ENCODE data around the gene PSMA5. TPM values are rescaled to one million over a fixed set of nuclear protein-coding genes. Genes with fewer than 3 reads are reported as not detected.

The PSMA5 gene
- polyA plus RNA-seq, 2 of the 4 experiments (the other 2 are of a cell fraction) = 93.7 to 140 TPM

- H3K4me1 ChIP-seq = peaks cover 6% of the 10 kb centered on the region; the same call in 1 of the 3 replicates
- ChIA-PET POLR2A (no interaction called here), CTCF (interaction anchor here (0.8 to 1.7 kb wide), 4 partner anchors 11 to 41 kb away, joined by 3 to 5 read pairs (median 3); partner anchors contain the start of gene SORT1)
- ATAC-seq (no peak), FAIRE-seq (no peak), DNase-seq (ENCODE audit: low read depth in 1 of 2, low spot score in 1 of 2) (no peak)
- no peak overlapping the region for H3K4me3 ChIP-seq
- TF ChIP-seq CHD2 (IDR thresholded peaks at IDR 0.05; ENCODE audit: low read length, partially characterized antibody) (no peak), RCOR1 (IDR thresholded peaks at IDR 0.05; ENCODE audit: low read depth, low read length) (no peak), SREBF2 (IDR thresholded peaks at IDR 0.05) (no peak), ESRRA (IDR thresholded peaks at IDR 0.05; ENCODE audit: borderline replicate concordance, low read length) (no peak), CTCF (IDR thresholded peaks at IDR 0.05) (no peak), MAZ (IDR thresholded peaks at IDR 0.05; ENCODE audit: borderline replicate concordance, low read depth, low read length) (no peak)
- no peak overlapping the region for H3K4me2 ChIP-seq
- H3K9me3 ChIP-seq = no peaks in the 10 kb centered on the region
- WGBS (ENCODE audit: missing lambda C conversion rate) = 86% methylated on average over 1 of the region's 1 CpG
- H3K27ac ChIP-seq = no peak overlapping the region
These were observed 69.3 kb downstream of the PSMA5 start for GRCh38 chr1:109356915-109357314.

- Histone ChIP-seq H3K4me2 (no peak overlapping the region), H3K27ac (no peak overlapping the region), H3K9me3 (no peaks in the 10 kb centered on the region), H3K4me3 (no peak overlapping the region), H3K4me1 (peaks cover 2% of the 10 kb centered on the region; the same call in 1 of the 3 replicates)
- CTCF ChIA-PET = interaction anchor here (0.8 to 1.7 kb wide), 3 partner anchors 10 to 23 kb away, joined by 3 to 5 read pairs (median 3); no protein-coding TSS in a partner anchor
- no peak for TF ChIP-seq HOXA7 (CRISPR knock-in tag; IDR thresholded peaks at IDR 0.05)
- no peak for TF ChIP-seq PBX3 (IDR thresholded peaks at IDR 0.05)
- no peak for TF ChIP-seq HDAC2 (IDR thresholded peaks at IDR 0.05)
- no peak for TF ChIP-seq RCOR1 (IDR thresholded peaks at IDR 0.05; ENCODE audit: low read depth, low read length)
- no peak for TF ChIP-seq EP300 (IDR thresholded peaks at IDR 0.05)
- TF ChIP-seq FOSL2 (IDR thresholded peaks at IDR 0.05) = no peak
- TF ChIP-seq FOSL2 (CRISPR knock-in tag; IDR thresholded peaks at IDR 0.05) = no peak
- no peak for TF ChIP-seq NPAS2 (CRISPR knock-in tag; IDR thresholded peaks at IDR 0.05; ENCODE audit: borderline replicate concordance)
- no peak for TF ChIP-seq ZC3H11A (IDR thresholded peaks at IDR 0.05)
- no peak for TF ChIP-seq GATA3 (IDR thresholded peaks at IDR 0.05; ENCODE audit: borderline replicate concordance)
- no peak for TF ChIP-seq TFCP2L1 (CRISPR knock-in tag; IDR thresholded peaks at IDR 0.05)
- no peak for TF ChIP-seq RNF2 (IDR thresholded peaks at IDR 0.05; ENCODE audit: borderline replicate concordance, low read depth)
- 72% methylated on average over 1 of the region's 1 CpG for WGBS (ENCODE audit: missing lambda C conversion rate)
- no peak for ATAC-seq
- DNase-seq (ENCODE audit: low read depth in 1 of 2, low spot score in 1 of 2) = no peak
- POLR2A ChIA-PET = no interaction called here
- no peak for FAIRE-seq
These were observed 69.7 kb downstream of the PSMA5 start for GRCh38 chr1:109356505-109356904.

GRCh38 chr1:109354929-109355328 is 71.3 kb downstream of the PSMA5 start:
- no peak for TF ChIP-seq RCOR1 (IDR thresholded peaks at IDR 0.05; ENCODE audit: low read depth, low read length)
- TF ChIP-seq RAD21 (conservative IDR thresholded peaks at IDR 0.05 in 1 of 2, IDR thresholded peaks at IDR 0.05 in 1 of 2) = no peak
- no peak for TF ChIP-seq RNF2 (IDR thresholded peaks at IDR 0.05; ENCODE audit: borderline replicate concordance, low read depth)
- no peak for TF ChIP-seq PHF8 (IDR thresholded peaks at IDR 0.05; ENCODE audit: borderline replicate concordance, low read depth)
- TF ChIP-seq CBX2 (IDR thresholded peaks at IDR 0.05; ENCODE audit: borderline replicate concordance, low read depth) = no peak
- TF ChIP-seq KDM1A (IDR thresholded peaks at IDR 0.05; ENCODE audit: low read depth) = no peak
- no peak for TF ChIP-seq RFX5 (IDR thresholded peaks at IDR 0.05)
- no peak for TF ChIP-seq ELK1 (IDR thresholded peaks at IDR 0.05; ENCODE audit: low read depth, low read length)
- no peak for TF ChIP-seq TFCP2L1 (CRISPR knock-in tag; IDR thresholded peaks at IDR 0.05)
- no peak for TF ChIP-seq JUN (IDR thresholded peaks at IDR 0.05)
- TF ChIP-seq SREBF2 (IDR thresholded peaks at IDR 0.05) = no peak
- H3K4me1 ChIP-seq = no peaks in the 10 kb centered on the region
- FAIRE-seq = no peak
- no peak overlapping the region for H3K4me2 ChIP-seq
- ChIA-PET POLR2A (no interaction called here), CTCF (interaction anchor here (0.9 to 1.7 kb wide), 3 partner anchors 24 to 77 kb away, joined by 3 to 5 read pairs (median 3); no protein-coding TSS in a partner anchor)
- 98% methylated on average over 3 of the region's 3 CpGs for WGBS (ENCODE audit: missing lambda C conversion rate)
- no peak overlapping the region for H3K4me3 ChIP-seq
- H3K27ac ChIP-seq = no peak overlapping the region
- ATAC-seq = no peak
- no peak for DNase-seq (ENCODE audit: low read depth in 1 of 2, low spot score in 1 of 2)
- H3K9me3 ChIP-seq = no peaks in the 10 kb centered on the region
